Gastrocnemius medialis (tissue), 4 donors: ENCODE measurements around the gene NAP1L4. TPM values are rescaled to one million over a fixed set of nuclear protein-coding genes. Genes with fewer than 3 reads are reported as not detected.
"Not testable (repeated sequence)": the region's sequence is repeated elsewhere in the genome, so short reads cannot be mapped to it uniquely, and the experiment has no call there.

Experiments used
- ATAC-seq, 2 donors: fragments of 150-250 bp; one replicate each; pipeline ENCODE4 v1.9.1; 2016
- DNase-seq, 2 donors: peaks; one replicate each; pipeline ENCODE4 v3.0.0-alpha.2; 2019
- H3K27ac ChIP-seq, 4 donors: fragments of 200-600 bp; sonication (generic); 1 replicate in 1 of 4; 2 replicates in 3 of 4; pipeline ENCODE4 v1.5.1; 2016 to 2018; ENCODE audit warnings: mild to moderate bottlenecking in 2 of 4, moderate library complexity in 1 of 4
- H3K27me3 ChIP-seq, 3 donors: fragments of 200-600 bp; sonication (generic) in 2 of 3; 1 replicate in 1 of 3; 2 replicates in 2 of 3; pipeline versions ENCODE4 v1.5.1 to v1.6.0; 2016 to 2019; ENCODE audit warnings: mild to moderate bottlenecking in 1 of 3, moderate library complexity in 1 of 3
- H3K36me3 ChIP-seq, 2 donors: fragments of 200-600 bp; sonication (generic) in 1 of 2; one replicate each; pipeline ENCODE4 v1.5.1; 2017 to 2018
- H3K4me1 ChIP-seq, 2 donors: fragments of 200-600 bp; sonication (generic) in 1 of 2; one replicate each; pipeline ENCODE4 v1.5.1; 2016 to 2017; ENCODE audit warnings: mild to moderate bottlenecking in 2 of 2
- H3K4me3 ChIP-seq, 4 donors: fragments of 200-600 bp; sonication (generic) in 3 of 4; 1 replicate in 1 of 4; 2 replicates in 3 of 4; pipeline ENCODE4 v1.5.1; 2016 to 2019; ENCODE audit warnings: mild to moderate bottlenecking in 2 of 4
- H3K9me3 ChIP-seq, 3 donors: fragments of 200-600 bp; sonication (generic) in 2 of 3; 1 replicate in 1 of 3; 2 replicates in 2 of 3; pipeline ENCODE4 v1.5.1; 2016 to 2019
- CTCF ChIP-seq, 5 experiments: fragments of 450-650 bp in 3 of 5; fragments of 200-600 bp in 2 of 5; sonication (generic) in 2 of 5; IDR thresholded peaks in 4 of 5; conservative IDR thresholded peaks in 1 of 5; 1 replicate in 4 of 5; 2 replicates in 1 of 5; pipeline ENCODE4 v1.5.1; 2016 to 2019; ENCODE audit warnings: antibody characterized with exemption in 5 of 5, mild to moderate bottlenecking in 3 of 5, moderate library complexity in 3 of 5
- POLR2A ChIP-seq, 2 donors: fragments of 450-650 bp; IDR thresholded peaks; one replicate each; pipeline ENCODE4 v1.6.1; 2017; ENCODE audit warnings: antibody characterized with exemption in 2 of 2, mild to moderate bottlenecking in 2 of 2, moderate library complexity in 2 of 2
- in situ Hi-C, 4 donors: fragments of 200-750 bp; cut with MboI; loops; one replicate each; pipeline versions ENCODE4 v1.15.0 to v1.8.0; 2017; ENCODE audit warnings: low sequenced_read_pairs in 4 of 4
- intact Hi-C: fragments of 100-400 bp; cut with DNase I; formaldehyde crosslinking; loops from one replicate; pipeline ENCODE4 v1.15.1; 2023; ENCODE audit warnings: low total_unique reads
- total RNA-seq, 4 donors: library from RNA; depleted of rRNA; stranded (reverse); fragments of >200 nt; gene quantifications; one replicate each; pipeline versions ENCODE4 v1.1.0 to v1.2.3, GENCODE V29; 2016

The NAP1L4 gene
- total RNA-seq, 4 donors from 2014 or later, result 86.4 to 123 (median 111) TPM

GRCh38 chr11:2942447-2942846 is 49.7 kb downstream of the NAP1L4 start:
- intact Hi-C loops, result no loop called here
- H3K4me1 ChIP-seq, result peaks cover 12 to 22% of the 10 kb centered on the region in 2 donors

GRCh38 chr11:2940921-2941821 is 51.0 kb downstream of the NAP1L4 start:
- in situ Hi-C loops, result no loop called here
- ATAC-seq, result peak in 1 of 2 donors; percentile 12
- H3K9me3 ChIP-seq, result peaks cover 0 to 4% (median 0%) of the 10 kb centered on the region in 3 donors
- peaks cover 12 to 22% of the 10 kb centered on the region in 2 donors for H3K4me1 ChIP-seq
- H3K27ac ChIP-seq, result no peak overlapping the region
- intact Hi-C loops, result no loop called here
- no peak overlapping the region for H3K4me3 ChIP-seq
- no peaks in the 10 kb centered on the region for H3K27me3 ChIP-seq
- peaks cover 0 to 12% of the 10 kb centered on the region in 2 donors for H3K36me3 ChIP-seq
- TF ChIP-seq CTCF (IDR thresholded peaks at IDR 0.05 in 4 of 5, conservative IDR thresholded peaks at IDR 0.05 in 1 of 5) (no peak), POLR2A (IDR thresholded peaks at IDR 0.05) (no peak)
- DNase-seq, result no peak

More at GRCh38 chr11:2942447-2942846, 49.7 kb downstream of the NAP1L4 start:
- no peak for ATAC-seq
- H3K9me3 ChIP-seq, result peaks cover 0 to 4% (median 0%) of the 10 kb centered on the region in 3 donors
- DNase-seq, result no peak
- no peak overlapping the region for H3K27ac ChIP-seq
- no peak for TF ChIP-seq POLR2A (IDR thresholded peaks at IDR 0.05)
- TF ChIP-seq CTCF (IDR thresholded peaks at IDR 0.05 in 4 of 5, conservative IDR thresholded peaks at IDR 0.05 in 1 of 5), result no peak
- H3K4me3 ChIP-seq, result no peak overlapping the region
- H3K27me3 ChIP-seq, result no peaks in the 10 kb centered on the region
- peaks cover 0 to 12% of the 10 kb centered on the region in 2 donors for H3K36me3 ChIP-seq
- in situ Hi-C loops, result no loop called here

- no peak overlapping the region for H3K27ac ChIP-seq
- peak; percentile 11 to 40 for ATAC-seq
- H3K9me3 ChIP-seq, result peaks cover 0 to 4% (median 0%) of the 10 kb centered on the region in 3 donors
Observed at GRCh38 chr11:2940147-2940920, 51.8 kb downstream of the NAP1L4 start.

GRCh38 chr11:2938458-2939418 is 53.4 kb downstream of the NAP1L4 start:
- H3K27ac ChIP-seq, H3K36me3 ChIP-seq, H3K4me3 ChIP-seq, H3K27me3 ChIP-seq, ATAC-seq, intact Hi-C loops, DNase-seq, in situ Hi-C loops, H3K9me3 ChIP-seq: not testable (repeated sequence)
- peaks cover 5 to 13% of the 10 kb centered on the region in 2 donors for H3K4me1 ChIP-seq

More at GRCh38 chr11:2940147-2940920, 51.8 kb downstream of the NAP1L4 start:
- TF ChIP-seq POLR2A (IDR thresholded peaks at IDR 0.05) (no peak), CTCF (IDR thresholded peaks at IDR 0.05 in 4 of 5, conservative IDR thresholded peaks at IDR 0.05 in 1 of 5) (no peak)
- DNase-seq, result peak in 1 of 2 donors; percentile 53
- in situ Hi-C loops, result no loop called here
- H3K27me3 ChIP-seq, result no peaks in the 10 kb centered on the region
- H3K4me1 ChIP-seq, result peaks cover 5 to 17% of the 10 kb centered on the region in 2 donors
- H3K4me3 ChIP-seq, result no peak overlapping the region
- peaks cover 0 to 12% of the 10 kb centered on the region in 2 donors for H3K36me3 ChIP-seq
- intact Hi-C loops, result no loop called here

- intact Hi-C loops, ATAC-seq: not testable (repeated sequence)
Observed at GRCh38 chr11:2937641-2938457, 54.3 kb downstream of the NAP1L4 start.

More at GRCh38 chr11:2937641-2938457, 54.3 kb downstream of the NAP1L4 start:
- H3K27ac ChIP-seq, in situ Hi-C loops, H3K9me3 ChIP-seq, DNase-seq, H3K4me3 ChIP-seq, H3K36me3 ChIP-seq, H3K27me3 ChIP-seq: not testable (repeated sequence)
- peaks cover 5 to 13% of the 10 kb centered on the region in 2 donors for H3K4me1 ChIP-seq
